ENCODE data around the gene VTN. TPM values are rescaled to one million over a fixed set of nuclear protein-coding genes. Genes with fewer than 3 reads are reported as not detected.

The VTN gene
- total RNA-seq, 5 donors from 2014 or later (not counting 1 experiment from before 2014, with no cell fraction given), result 0.50 to 1.9 (median 1.2) TPM

GRCh38 chr17:28372203-28372944 lies 2.3 kb upstream of the VTN start:
- no peaks in the 10 kb centered on the region for H3K27me3 ChIP-seq (replicated peaks in 1 of 2; ENCODE audit: control insufficient read depth in 2 of 2, extremely low read depth in 1 of 2, insufficient read depth in 2 of 2, low read length in 1 of 2)
- Mint-ChIP-seq H3K4me3 (peak overlapping the region; percentile 69 to 97 (median 77)), H3K27me3 (no peaks in the 10 kb centered on the region), H3K27ac (peak overlapping the region; percentile 48 to 74), H3K4me1 (peaks cover 17 to 22% (median 21%) of the 10 kb centered on the region in 3 donors), H3K36me3 (peaks cover 3% of the 10 kb centered on the region), H3K9me3 (no peaks in the 10 kb centered on the region)
- DNase-seq (peak in 1 of 35 experiments; percentile 40), ATAC-seq (replicated peaks in 1 of 4) (peak in 2 of 4 experiments; percentile 3 to 6)
- H3K4me1 ChIP-seq (ENCODE audit: control insufficient read depth in 1 of 2, extremely low read depth in 1 of 2, insufficient read depth in 2 of 2, low read length in 2 of 2), result peaks cover 5 to 21% of the 10 kb centered on the region in 2 experiments
- no peak overlapping the region for H3K27ac ChIP-seq (ENCODE audit: low read length)
- no peaks in the 10 kb centered on the region for H3K9me3 ChIP-seq
- H3K36me3 ChIP-seq (ENCODE audit: control insufficient read depth in 2 of 2, extremely low read depth in 1 of 2, insufficient read depth in 1 of 2, low read length in 1 of 2), result no peaks in the 10 kb centered on the region
- POLR2A ChIA-PET, result interaction anchor here in 1 of 2 donors (0.7 kb wide), 1 partner anchor 1947 kb away, joined by 3 read pairs; no protein-coding TSS in a partner anchor
- CTCF ChIA-PET, result no interaction called here
- WGBS (ENCODE audit: insufficient coverage), result 4% methylated on average over 39 of the region's 53 CpGs
- H3K4me3 ChIP-seq (ENCODE audit: control insufficient read depth in 1 of 2, extremely low read depth in 1 of 2, low read length in 1 of 2), result peak overlapping the region; percentile 41 to 54

DNA sequence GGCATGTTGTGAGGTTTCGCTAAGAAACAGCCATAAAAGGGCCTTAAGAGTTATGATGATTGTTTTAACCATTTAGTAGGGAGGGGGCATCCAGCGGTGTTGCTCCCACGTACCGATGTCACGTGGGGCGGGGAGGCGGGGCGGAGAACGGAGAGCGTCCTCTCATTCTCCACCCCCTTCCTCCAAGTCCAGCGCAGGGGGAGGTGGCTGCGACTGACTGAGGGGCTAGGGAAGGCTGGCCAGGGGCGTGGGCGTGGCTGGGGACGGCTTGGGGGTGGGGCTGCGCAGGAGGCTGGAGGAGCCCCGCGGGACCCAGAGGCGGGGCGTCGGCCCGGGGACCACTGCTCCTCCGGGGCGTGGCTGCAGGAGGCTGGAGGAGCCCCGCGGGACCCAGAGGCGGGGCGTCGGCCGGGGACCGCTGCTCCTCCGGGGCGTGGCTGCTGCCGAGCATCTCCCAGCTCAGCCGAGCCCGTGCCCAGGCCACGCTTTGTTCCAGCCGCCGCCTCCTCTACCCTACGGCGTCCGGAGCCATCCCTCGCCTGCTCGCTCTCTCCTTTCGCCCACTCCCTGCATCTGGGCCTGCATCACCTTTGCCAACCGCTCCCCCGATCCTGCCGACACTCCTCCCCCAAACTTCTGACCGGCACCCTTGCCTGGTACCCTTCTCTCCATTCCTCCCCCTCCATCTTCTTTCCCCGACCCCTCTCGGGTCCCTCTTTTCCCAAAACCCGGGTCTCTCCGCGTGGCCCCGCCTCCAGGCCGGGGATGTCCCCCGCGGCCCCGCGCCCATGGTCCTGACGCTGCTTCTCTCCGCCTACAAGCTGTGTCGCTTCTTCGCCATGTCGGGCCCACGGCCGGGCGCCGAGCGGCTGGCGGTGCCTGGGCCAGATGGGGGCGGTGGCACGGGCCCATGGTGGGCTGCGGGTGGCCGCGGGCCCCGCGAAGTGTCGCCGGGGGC lies 1.4 kb upstream of the VTN start, which contains the start of gene SARM1:
Gene SARM1, plus strand, starts transcription at position 450 of the 958 bp plus-strand sequence. Its CDS starts 339 bp downstream, at position 789.
- CTCF ChIA-PET, result no interaction called here

GRCh38 chr17:28370744-28371103 lies 617 bp upstream of the VTN start:
- peak overlapping the region; percentile 96 to 97 for H3K27ac Mint-ChIP-seq
- no peaks in the 10 kb centered on the region for H3K27me3 ChIP-seq (replicated peaks in 1 of 2; ENCODE audit: control insufficient read depth in 2 of 2, extremely low read depth in 1 of 2, insufficient read depth in 2 of 2, low read length in 1 of 2)
- peak overlapping the region; percentile 90 to 97 (median 94) for H3K4me3 Mint-ChIP-seq
- WGBS (ENCODE audit: insufficient coverage), result no CpG with 5 or more reads among the region's 1 CpG
- POLR2A ChIA-PET, result no interaction called here
- peak overlapping the region in 1 of 2 donors; percentile 79 for H3K4me3 ChIP-seq (ENCODE audit: control insufficient read depth in 1 of 2, extremely low read depth in 1 of 2, low read length in 1 of 2)
- no peaks in the 10 kb centered on the region for H3K36me3 ChIP-seq (ENCODE audit: control insufficient read depth in 2 of 2, extremely low read depth in 1 of 2, insufficient read depth in 1 of 2, low read length in 1 of 2)
- peak overlapping the region; percentile 52 for H3K27ac ChIP-seq (ENCODE audit: low read length)
- H3K27me3 Mint-ChIP-seq, result no peaks in the 10 kb centered on the region
- CTCF ChIA-PET, result no interaction called here
- DNase-seq (no peak), ATAC-seq (replicated peaks in 1 of 4) (no peak)
- H3K36me3 Mint-ChIP-seq, result peaks cover 3% of the 10 kb centered on the region
- H3K9me3 Mint-ChIP-seq, result no peaks in the 10 kb centered on the region
- H3K9me3 ChIP-seq, result no peaks in the 10 kb centered on the region
- peaks cover 17 to 22% (median 21%) of the 10 kb centered on the region in 3 donors for H3K4me1 Mint-ChIP-seq
- peaks cover 5 to 21% of the 10 kb centered on the region in 2 experiments for H3K4me1 ChIP-seq (ENCODE audit: control insufficient read depth in 1 of 2, extremely low read depth in 1 of 2, insufficient read depth in 2 of 2, low read length in 2 of 2)

More for the DNA sequence above, 1.4 kb upstream of the VTN start, which contains the start of gene SARM1:
- peak within 1 kb of the TSS; percentile 54 to 79 for H3K4me3 ChIP-seq (ENCODE audit: control insufficient read depth in 1 of 2, extremely low read depth in 1 of 2, low read length in 1 of 2)
- peak; percentile 85 to 92 (median 90) for ATAC-seq (replicated peaks in 1 of 4)
- H3K27ac Mint-ChIP-seq, result peak within 1 kb of the TSS; percentile 96 to 97
- no peaks in the 10 kb centered on the region for H3K27me3 ChIP-seq (replicated peaks in 1 of 2; ENCODE audit: control insufficient read depth in 2 of 2, extremely low read depth in 1 of 2, insufficient read depth in 2 of 2, low read length in 1 of 2)
- under 1% methylated on average over 67 of the region's 80 CpGs for WGBS (ENCODE audit: insufficient coverage)
- H3K4me1 Mint-ChIP-seq, result peaks cover 17 to 22% (median 21%) of the 10 kb centered on the region in 3 donors
- peak within 1 kb of the TSS; percentile 90 to 97 (median 94) for H3K4me3 Mint-ChIP-seq
- peak within 1 kb of the TSS; percentile 86 for H3K27ac ChIP-seq (ENCODE audit: low read length)
- peaks cover 5 to 21% of the 10 kb centered on the region in 2 experiments for H3K4me1 ChIP-seq (ENCODE audit: control insufficient read depth in 1 of 2, extremely low read depth in 1 of 2, insufficient read depth in 2 of 2, low read length in 2 of 2)
- no peaks in the 10 kb centered on the region for H3K9me3 Mint-ChIP-seq
- peak; percentile 49 to 84 (median 69) for DNase-seq
- POLR2A ChIA-PET, result interaction anchor here in 1 of 2 donors (0.7 kb wide), 1 partner anchor 1947 kb away, joined by 3 read pairs; no protein-coding TSS in a partner anchor
- H3K36me3 Mint-ChIP-seq, result peaks cover 3% of the 10 kb centered on the region
- no peaks in the 10 kb centered on the region for H3K27me3 Mint-ChIP-seq
- no peaks in the 10 kb centered on the region for H3K9me3 ChIP-seq
- H3K36me3 ChIP-seq (ENCODE audit: control insufficient read depth in 2 of 2, extremely low read depth in 1 of 2, insufficient read depth in 1 of 2, low read length in 1 of 2), result no peaks in the 10 kb centered on the region

DNA sequence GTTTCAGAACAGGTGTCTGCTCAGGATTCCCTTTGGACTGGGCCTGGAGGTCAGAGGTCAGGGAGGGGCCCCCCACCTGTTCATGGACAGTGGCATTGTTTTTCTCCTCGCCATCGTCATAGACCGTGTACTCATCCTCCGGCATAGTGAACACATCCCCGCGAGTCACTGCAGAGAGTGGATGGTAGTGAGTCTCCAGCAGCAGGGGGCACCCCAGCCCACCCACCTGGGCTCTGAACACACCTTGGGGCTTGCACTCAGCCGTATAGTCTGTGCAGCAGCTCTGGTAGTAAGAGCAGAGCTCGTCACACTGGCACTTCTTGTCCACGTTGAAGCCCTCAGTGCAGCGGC lies 448 bp downstream of the VTN start:
- WGBS (ENCODE audit: insufficient coverage), result 93% methylated on average over 8 of the region's 10 CpGs
- Mint-ChIP-seq H3K36me3 (no peaks in the 10 kb centered on the region), H3K4me3 (peak overlapping the region in 1 of 3 donors; percentile 97), H3K9me3 (no peaks in the 10 kb centered on the region), H3K27ac (no peak overlapping the region), H3K27me3 (no peaks in the 10 kb centered on the region), H3K4me1 (peaks cover 17 to 19% (median 19%) of the 10 kb centered on the region in 3 donors)
- no peaks in the 10 kb centered on the region for H3K9me3 ChIP-seq
- CTCF ChIA-PET, result no interaction called here
- POLR2A ChIA-PET, result no interaction called here
- peaks cover 5 to 21% of the 10 kb centered on the region in 2 experiments for H3K4me1 ChIP-seq (ENCODE audit: control insufficient read depth in 1 of 2, extremely low read depth in 1 of 2, insufficient read depth in 2 of 2, low read length in 2 of 2)
- DNase-seq, result peak in 1 of 35 experiments; percentile 30
- no peak overlapping the region for H3K27ac ChIP-seq (ENCODE audit: low read length)
- H3K36me3 ChIP-seq (ENCODE audit: control insufficient read depth in 2 of 2, extremely low read depth in 1 of 2, insufficient read depth in 1 of 2, low read length in 1 of 2), result no peaks in the 10 kb centered on the region
- H3K4me3 ChIP-seq (ENCODE audit: control insufficient read depth in 1 of 2, extremely low read depth in 1 of 2, low read length in 1 of 2), result no peak overlapping the region
- no peak for ATAC-seq (replicated peaks in 1 of 4)
- H3K27me3 ChIP-seq (replicated peaks in 1 of 2; ENCODE audit: control insufficient read depth in 2 of 2, extremely low read depth in 1 of 2, insufficient read depth in 2 of 2, low read length in 1 of 2), result no peaks in the 10 kb centered on the region

DNA sequence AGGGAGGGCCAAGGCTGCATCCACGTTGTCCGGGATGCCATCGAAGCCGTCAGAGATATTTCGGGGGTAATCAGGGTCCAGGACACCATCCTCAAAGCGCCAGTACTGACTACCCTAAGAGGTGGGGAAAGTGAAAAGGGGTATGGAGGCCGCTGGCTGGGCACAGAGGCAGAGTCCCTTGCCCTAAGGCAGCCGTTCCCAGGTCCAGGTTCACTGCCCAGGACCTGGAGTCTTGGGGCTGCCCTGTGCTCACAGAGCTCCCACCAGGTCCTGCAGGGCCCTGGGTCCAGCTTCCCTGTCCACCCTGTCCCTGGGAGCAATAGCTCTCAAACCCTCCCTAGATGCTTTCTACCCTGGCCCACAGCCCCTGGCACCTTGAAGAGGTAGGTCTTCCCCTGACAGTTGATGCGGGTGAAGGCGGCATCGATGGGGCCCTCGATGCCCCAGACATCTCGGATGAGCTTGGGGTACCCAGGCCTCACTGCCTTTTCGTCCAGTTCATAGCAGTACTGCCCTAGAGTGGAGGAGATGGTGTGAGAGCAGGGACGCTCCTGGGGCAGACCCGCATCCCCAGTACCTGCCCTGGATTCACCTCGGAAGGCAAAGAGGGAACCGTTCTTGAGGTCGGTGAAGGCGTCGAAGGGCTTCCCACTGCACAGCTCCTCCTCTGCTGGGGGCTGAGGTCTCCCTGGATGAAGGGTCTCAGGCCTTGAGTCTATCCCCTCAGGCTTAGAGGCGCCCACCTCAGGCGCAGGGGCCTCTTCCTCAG lies 1.0 kb downstream of the VTN start:
- H3K27me3 Mint-ChIP-seq, result no peaks in the 10 kb centered on the region
- no peak for DNase-seq
- no peaks in the 10 kb centered on the region for H3K9me3 Mint-ChIP-seq
- peaks cover 17 to 19% (median 19%) of the 10 kb centered on the region in 3 donors for H3K4me1 Mint-ChIP-seq
- Histone ChIP-seq H3K27ac (ENCODE audit: low read length) (no peak overlapping the region), H3K36me3 (ENCODE audit: control insufficient read depth in 2 of 2, extremely low read depth in 1 of 2, insufficient read depth in 1 of 2, low read length in 1 of 2) (peaks cover under 1 to 3% of the 10 kb centered on the region in 2 donors), H3K9me3 (no peaks in the 10 kb centered on the region), H3K27me3 (replicated peaks in 1 of 2; ENCODE audit: control insufficient read depth in 2 of 2, extremely low read depth in 1 of 2, insufficient read depth in 2 of 2, low read length in 1 of 2) (no peaks in the 10 kb centered on the region), H3K4me1 (ENCODE audit: control insufficient read depth in 1 of 2, extremely low read depth in 1 of 2, insufficient read depth in 2 of 2, low read length in 2 of 2) (peaks cover 5 to 21% of the 10 kb centered on the region in 2 experiments), H3K4me3 (ENCODE audit: control insufficient read depth in 1 of 2, extremely low read depth in 1 of 2, low read length in 1 of 2) (no peak overlapping the region)
- ChIA-PET CTCF (no interaction called here), POLR2A (no interaction called here)
- WGBS (ENCODE audit: insufficient coverage), result 94% methylated on average over 14 of the region's 23 CpGs
- H3K27ac Mint-ChIP-seq, result no peak overlapping the region
- H3K36me3 Mint-ChIP-seq, result no peaks in the 10 kb centered on the region
- peak overlapping the region in 1 of 3 donors; percentile 31 for H3K4me3 Mint-ChIP-seq
- ATAC-seq (replicated peaks in 1 of 4), result no peak
